H1 (cell line): Measurements from ENCODE around the gene THADA. TPM values are rescaled to one million over a fixed set of nuclear protein-coding genes. Genes with fewer than 3 reads are reported as not detected.

Experiments
- CTBP2 ChIP-seq: IDR thresholded peaks from 2 replicates; pipeline ENCODE4 v1.7.0; 2011; ENCODE audit warnings: borderline replicate concordance, mild to moderate bottlenecking, moderate library complexity, mixed read lengths, low read length; ENCODE audit not compliant: insufficient read depth, insufficient read length
- polyA plus RNA-seq, 7 experiments: library from polyadenylated mRNA; depleted of rRNA in 3 of 7; stranded (reverse) in 5 of 7; unstranded in 2 of 7; fragments of >200 nt in 5 of 7; fragments of 200-250 nt in 2 of 7; gene quantifications; 1 replicate in 5 of 7; 2 replicates in 1 of 7; 4 replicates in 1 of 7; pipeline versions ENCODE4 v1.2.1 to v1.2.3, GENCODE V29; 2011 to 2013; ENCODE audit warnings: missing spikeins in 2 of 7, mixed read lengths in 2 of 7
- total RNA-seq: library from RNA; stranded (reverse); fragmentation: NEBNext Ultra II Directional; extraction: Animal tissue kit (Norgen Biotek cat#: 25700); gene quantifications from 2 replicates; pipeline ENCODE4 v1.2.1, GENCODE V29; 2021

Gene THADA
- total and polyA plus RNA-seq, 2 of the 8 experiments (the other 6 are each of a cell fraction or from before 2014, with no cell fraction given): 22.4 to 26.8 TPM

DNA sequence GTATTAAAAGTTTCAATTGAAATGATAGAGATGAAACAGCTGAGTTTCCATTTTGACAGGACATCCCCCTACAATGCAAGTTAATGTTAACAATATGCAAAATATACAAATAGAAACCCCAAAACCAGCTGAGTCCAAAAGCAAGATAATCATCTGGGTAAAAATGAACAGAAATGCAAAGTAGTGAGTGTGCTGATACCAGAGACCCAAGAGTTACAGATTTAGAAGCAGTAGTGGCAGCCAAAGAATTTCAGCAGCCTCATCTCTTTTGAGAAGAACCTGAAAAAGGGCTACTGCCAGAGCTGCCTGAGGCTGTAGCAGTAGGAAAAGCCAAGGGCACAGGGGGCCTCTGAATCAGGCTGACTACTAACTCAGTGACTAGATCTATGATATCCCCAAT, 82.6 kb downstream of the THADA start (continued):
- TF ChIP-seq CTBP2: no peak
